Esophagus (tissue), 2 donors: ENCODE results near the gene NRDE2. TPM values are rescaled to one million over a fixed set of nuclear protein-coding genes. Genes with fewer than 3 reads are reported as not detected.
"Not testable (repeated sequence)": the region's sequence is repeated elsewhere in the genome, so short reads cannot be mapped to it uniquely, and the experiment has no call there.

Experiments
- H3K27ac ChIP-seq, 2 donors: one replicate each; pipeline ENCODE4 v1.5.1; 2013; ENCODE audit warnings: low read depth in 2 of 2, mild to moderate bottlenecking in 2 of 2, inconsistent platforms in 1 of 2, low read length in 1 of 2, moderate library complexity in 1 of 2
- H3K27me3 ChIP-seq, 2 donors: one replicate each; pipeline ENCODE4 v1.6.1; 2013; ENCODE audit warnings: low read length in 2 of 2, control low read depth in 1 of 2, mild to moderate bottlenecking in 1 of 2; ENCODE audit not compliant: insufficient read depth in 2 of 2, control insufficient read depth in 1 of 2
- H3K36me3 ChIP-seq, 2 donors: one replicate each; pipeline ENCODE4 v1.6.1; 2013; ENCODE audit warnings: low read length in 1 of 2; ENCODE audit not compliant: control insufficient read depth in 2 of 2, insufficient read depth in 2 of 2
- H3K4me1 ChIP-seq, 2 donors: one replicate each; pipeline ENCODE4 v1.6.1; 2013; ENCODE audit warnings: low read length in 1 of 2; ENCODE audit not compliant: control insufficient read depth in 2 of 2, insufficient read depth in 2 of 2
- H3K4me3 ChIP-seq, 2 donors: one replicate each; pipeline ENCODE4 v1.5.1; 2013; ENCODE audit warnings: low read length in 2 of 2, mild to moderate bottlenecking in 2 of 2, low read depth in 1 of 2, moderate library complexity in 1 of 2
- H3K9me3 ChIP-seq, 2 donors: one replicate each; pipeline ENCODE4 v1.6.1; 2013; ENCODE audit warnings: mild to moderate bottlenecking in 2 of 2, low read depth in 1 of 2, low read length in 1 of 2, moderate library complexity in 1 of 2; ENCODE audit not compliant: control insufficient read depth in 2 of 2, insufficient read depth in 1 of 2
- WGBS, 2 donors: extraction: QIAGEN DNeasy Blood & Tissue Kit; methylation state at CpG; one replicate each; pipeline ENCODE4 v1.1.7; 2013; 5-methylcytosine and 5-hydroxymethylcytosine counted together
- polyA plus RNA-seq, 2 donors: library from polyadenylated mRNA; stranded (reverse); fragments of 200-250 nt; gene quantifications; one replicate each; pipeline ENCODE4 v1.2.3, GENCODE V29; 2013
- donor health status: healthy with polysubstance abuse.
- donor health status: Bipolar disorder and iron deficiency.

The NRDE2 gene
- polyA plus RNA-seq, 2 donors, result 5.4 to 7.4 TPM

GRCh38 chr14:90235179-90235976 is 96.4 kb downstream of the NRDE2 start:
- WGBS, 2 donors, result 17 to 18% methylated on average over 25 of the region's 25 CpGs
- Histone ChIP-seq H3K27ac (no peak overlapping the region), H3K36me3 (no peaks in the 10 kb centered on the region), H3K4me3 (no peak overlapping the region), H3K9me3 (peaks cover 3 to 15% of the 10 kb centered on the region in 2 donors), H3K27me3 (no peaks in the 10 kb centered on the region), H3K4me1 (no peaks in the 10 kb centered on the region)

- H3K27me3 ChIP-seq, H3K27ac ChIP-seq, H3K9me3 ChIP-seq, H3K36me3 ChIP-seq, H3K4me3 ChIP-seq, H3K4me1 ChIP-seq: not testable (repeated sequence)
- 95 to 97% methylated on average over 1 of the region's 1 CpG for WGBS, 2 donors
These were observed 101.8 kb downstream of the NRDE2 start for GRCh38 chr14:90229942-90230341.

- H3K4me1 ChIP-seq, result no peaks in the 10 kb centered on the region
- WGBS, 2 donors, result 86 to 87% methylated on average over 4 of the region's 4 CpGs
- no peaks in the 10 kb centered on the region for H3K27me3 ChIP-seq
- no peak overlapping the region for H3K4me3 ChIP-seq
- no peaks in the 10 kb centered on the region for H3K36me3 ChIP-seq
- H3K9me3 ChIP-seq, result no peaks in the 10 kb centered on the region
- no peak overlapping the region for H3K27ac ChIP-seq
These were observed 103.3 kb downstream of the NRDE2 start for GRCh38 chr14:90228478-90228877.

Other genes starting within 250 kb of the NRDE2 start
- gene PSMC1, start 75.4 kb downstream of the NRDE2 start, polyA plus RNA-seq, result 100 to 1,000 TPM in 1 of 2 donors, 10 to 100 TPM in 1; 64.1 to 135 TPM
- 100 to 1,000 TPM; 487 to 518 TPM for gene CALM1, start 65.1 kb upstream of the NRDE2 start, polyA plus RNA-seq